BE2C (cell line): ENCODE results near the gene TLK2.
"Not testable (repeated sequence)": the region's sequence is repeated elsewhere in the genome, so short reads cannot be mapped to it uniquely, and the experiment has no call there.

Experiments
- DNase-seq: peaks from one replicate; pipeline ENCODE4 v3.0.0-alpha.2; 2020
- H3K27me3 ChIP-seq: fragments of 250-450 bp; sonication (Bioruptor Pico); 2 replicates; pipeline ENCODE4 v1.5.1; 2020; ENCODE audit warnings: mild to moderate bottlenecking
- H3K36me3 ChIP-seq: fragments of 250-450 bp; sonication (Bioruptor Pico); 2 replicates; pipeline ENCODE4 v1.5.1; 2020; ENCODE audit warnings: mild to moderate bottlenecking
- H3K4me1 ChIP-seq: fragments of 250-450 bp; sonication (Bioruptor Pico); 2 replicates; pipeline ENCODE4 v1.5.1; 2020
- H3K4me3 ChIP-seq: 2 replicates; pipeline ENCODE4 v1.5.1; 2011; ENCODE audit warnings: low read depth, low read length
- H3K9me3 ChIP-seq: fragments of 250-450 bp; sonication (Bioruptor Pico); 2 replicates; pipeline ENCODE4 v1.5.1; 2020
- TF ChIP-seq, protein P1 (sequence below): IDR thresholded peaks from 2 replicates; pipeline ENCODE4 v1.5.1; 2012; ENCODE audit warnings: mild to moderate bottlenecking, low read depth, low read length

TLK2 gene

DNA sequence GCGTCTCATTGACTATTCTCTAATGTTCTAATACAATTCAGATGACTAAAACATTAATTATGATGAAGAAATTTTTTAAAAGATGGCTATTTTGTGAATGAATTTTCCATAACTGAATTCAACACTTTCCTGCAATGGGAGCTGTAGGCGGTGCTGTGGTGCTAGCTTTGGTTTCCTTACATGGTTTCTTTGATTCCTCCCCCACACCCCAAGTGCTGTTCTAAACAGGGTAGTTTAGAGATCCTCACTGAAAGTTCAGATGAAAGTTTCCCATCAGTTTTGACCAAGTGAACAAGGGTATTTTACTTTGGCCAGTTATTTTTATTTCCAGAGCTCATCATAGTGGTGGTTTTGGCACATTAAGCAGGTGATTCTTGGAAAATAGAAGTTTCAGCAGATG, 122.8 kb downstream of the TLK2 start:
- H3K4me1 ChIP-seq, result no peaks in the 10 kb centered on the region
- H3K4me3 ChIP-seq, result no peak overlapping the region
- DNase-seq, result no peak
- H3K27me3 ChIP-seq, result no peaks in the 10 kb centered on the region
- no peaks in the 10 kb centered on the region; the same call in 1 of the 2 replicates for H3K9me3 ChIP-seq
- H3K36me3 ChIP-seq, result peaks cover 55% of the 10 kb centered on the region
- TF ChIP-seq, protein P1, sequence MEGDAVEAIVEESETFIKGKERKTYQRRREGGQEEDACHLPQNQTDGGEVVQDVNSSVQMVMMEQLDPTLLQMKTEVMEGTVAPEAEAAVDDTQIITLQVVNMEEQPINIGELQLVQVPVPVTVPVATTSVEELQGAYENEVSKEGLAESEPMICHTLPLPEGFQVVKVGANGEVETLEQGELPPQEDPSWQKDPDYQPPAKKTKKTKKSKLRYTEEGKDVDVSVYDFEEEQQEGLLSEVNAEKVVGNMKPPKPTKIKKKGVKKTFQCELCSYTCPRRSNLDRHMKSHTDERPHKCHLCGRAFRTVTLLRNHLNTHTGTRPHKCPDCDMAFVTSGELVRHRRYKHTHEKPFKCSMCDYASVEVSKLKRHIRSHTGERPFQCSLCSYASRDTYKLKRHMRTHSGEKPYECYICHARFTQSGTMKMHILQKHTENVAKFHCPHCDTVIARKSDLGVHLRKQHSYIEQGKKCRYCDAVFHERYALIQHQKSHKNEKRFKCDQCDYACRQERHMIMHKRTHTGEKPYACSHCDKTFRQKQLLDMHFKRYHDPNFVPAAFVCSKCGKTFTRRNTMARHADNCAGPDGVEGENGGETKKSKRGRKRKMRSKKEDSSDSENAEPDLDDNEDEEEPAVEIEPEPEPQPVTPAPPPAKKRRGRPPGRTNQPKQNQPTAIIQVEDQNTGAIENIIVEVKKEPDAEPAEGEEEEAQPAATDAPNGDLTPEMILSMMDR, result no peak

DNA sequence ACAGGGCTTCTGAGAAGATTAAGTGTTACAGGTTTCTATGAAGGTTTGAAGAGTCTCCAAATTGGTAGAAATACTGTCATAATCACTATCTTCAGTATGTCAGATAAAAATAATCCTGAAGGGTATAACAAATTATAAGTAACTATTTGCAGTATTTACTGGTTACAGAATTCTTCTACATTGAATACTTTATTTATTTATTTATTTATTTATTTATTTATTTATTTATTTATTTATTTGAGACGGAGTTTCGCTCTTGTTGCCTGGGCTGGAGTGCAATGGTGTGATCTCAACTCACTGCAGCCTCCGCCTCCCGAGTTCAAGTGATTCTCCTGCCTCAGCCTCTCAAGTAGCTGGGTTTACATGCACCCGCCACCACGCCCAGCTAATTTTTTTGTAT, 125.2 kb downstream of the TLK2 start:
- peaks cover 54% of the 10 kb centered on the region for H3K36me3 ChIP-seq
- H3K4me1 ChIP-seq, DNase-seq, H3K9me3 ChIP-seq, H3K4me3 ChIP-seq, H3K27me3 ChIP-seq: not testable (repeated sequence)

DNA sequence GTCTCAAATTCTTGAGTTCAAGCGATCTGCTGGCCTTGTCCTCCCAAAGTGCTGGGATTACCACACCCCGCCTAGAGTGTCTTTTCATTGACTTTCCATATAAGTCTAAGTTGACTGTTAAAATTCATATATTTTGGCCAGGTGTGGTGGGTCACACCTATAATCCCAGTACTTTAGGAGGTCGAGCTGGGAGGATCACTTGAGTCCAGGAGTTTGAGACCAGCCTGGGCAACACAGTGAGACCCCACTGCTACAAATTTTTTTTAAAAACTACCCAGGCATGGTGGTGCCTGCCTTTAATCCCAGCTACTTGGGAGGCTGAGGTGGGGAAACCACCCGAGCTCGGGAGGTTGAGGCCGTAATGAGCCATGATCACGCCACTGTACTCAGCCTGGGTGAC, 127.0 kb downstream of the TLK2 start:
- Histone ChIP-seq H3K9me3 (no peaks in the 10 kb centered on the region), H3K4me1 (no peaks in the 10 kb centered on the region), H3K36me3 (peaks cover 59% of the 10 kb centered on the region), H3K4me3 (no peak overlapping the region), H3K27me3 (no peaks in the 10 kb centered on the region)
- DNase-seq, result no peak
- TF ChIP-seq, protein P1, result no peak

DNA sequence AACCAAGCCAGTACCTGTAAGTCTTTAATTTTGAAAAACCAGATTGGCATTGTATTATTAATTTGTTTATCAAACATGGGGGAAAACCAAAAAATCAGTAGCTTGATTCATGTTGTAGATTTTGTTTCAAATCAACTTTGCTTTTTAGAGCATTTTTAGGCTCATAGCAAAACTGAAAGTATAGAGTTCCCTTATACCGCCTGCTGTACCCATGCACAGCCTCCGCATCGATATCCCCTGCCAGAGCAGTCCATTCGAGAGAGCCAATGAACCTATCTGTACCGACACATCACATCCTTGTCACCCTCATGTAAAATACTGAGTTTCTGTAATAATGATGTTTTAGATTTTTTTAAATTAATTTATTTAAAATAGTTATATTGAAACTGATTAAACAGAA, 132.7 kb downstream of the TLK2 start:
- Histone ChIP-seq H3K27me3 (no peaks in the 10 kb centered on the region), H3K36me3 (peaks cover 50% of the 10 kb centered on the region), H3K9me3 (no peaks in the 10 kb centered on the region), H3K4me3 (no peak overlapping the region), H3K4me1 (no peaks in the 10 kb centered on the region)
- TF ChIP-seq, protein P1, result no peak
- DNase-seq, result no peak

DNA sequence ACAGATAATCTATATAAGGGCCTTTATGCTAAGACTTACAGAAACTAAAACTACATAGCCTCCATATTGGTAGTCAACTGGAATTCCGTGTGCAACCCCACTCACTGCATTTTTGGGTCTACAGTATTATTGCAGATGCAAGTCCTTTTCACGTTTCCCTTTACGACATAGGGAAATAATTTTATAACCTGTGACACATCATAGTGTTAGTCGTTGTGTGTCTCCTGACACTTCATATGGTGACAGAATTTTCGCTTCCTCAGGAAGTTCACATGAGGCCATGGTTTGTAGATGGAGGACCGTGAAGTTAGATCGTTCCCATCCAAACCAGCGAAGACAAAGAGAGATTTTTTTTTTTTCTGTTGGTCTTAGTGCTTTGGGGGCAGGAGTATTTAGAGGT, 133.1 kb downstream of the TLK2 start:
- Histone ChIP-seq H3K36me3 (peaks cover 48% of the 10 kb centered on the region), H3K27me3 (no peaks in the 10 kb centered on the region), H3K9me3 (no peaks in the 10 kb centered on the region), H3K4me1 (no peaks in the 10 kb centered on the region), H3K4me3 (no peak overlapping the region)
- TF ChIP-seq, protein P1, result no peak
- DNase-seq, result no peak

DNA sequence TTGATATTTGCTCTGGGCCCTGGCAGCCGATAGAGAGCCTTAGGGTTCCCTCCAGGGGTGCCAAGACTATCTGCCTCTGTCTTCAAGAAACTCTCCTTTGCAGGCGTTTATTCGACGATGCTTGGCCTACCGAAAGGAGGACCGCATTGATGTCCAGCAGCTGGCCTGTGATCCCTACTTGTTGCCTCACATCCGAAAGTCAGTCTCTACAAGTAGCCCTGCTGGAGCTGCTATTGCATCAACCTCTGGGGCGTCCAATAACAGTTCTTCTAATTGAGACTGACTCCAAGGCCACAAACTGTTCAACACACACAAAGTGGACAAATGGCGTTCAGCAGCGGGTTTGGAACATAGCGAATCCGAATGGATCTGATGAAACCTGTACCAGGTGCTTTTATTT, 133.7 kb downstream of the TLK2 start:
- peaks cover 47% of the 10 kb centered on the region for H3K36me3 ChIP-seq
- not testable (repeated sequence) for H3K4me1 ChIP-seq, H3K27me3 ChIP-seq, H3K4me3 ChIP-seq, H3K9me3 ChIP-seq, DNase-seq

DNA sequence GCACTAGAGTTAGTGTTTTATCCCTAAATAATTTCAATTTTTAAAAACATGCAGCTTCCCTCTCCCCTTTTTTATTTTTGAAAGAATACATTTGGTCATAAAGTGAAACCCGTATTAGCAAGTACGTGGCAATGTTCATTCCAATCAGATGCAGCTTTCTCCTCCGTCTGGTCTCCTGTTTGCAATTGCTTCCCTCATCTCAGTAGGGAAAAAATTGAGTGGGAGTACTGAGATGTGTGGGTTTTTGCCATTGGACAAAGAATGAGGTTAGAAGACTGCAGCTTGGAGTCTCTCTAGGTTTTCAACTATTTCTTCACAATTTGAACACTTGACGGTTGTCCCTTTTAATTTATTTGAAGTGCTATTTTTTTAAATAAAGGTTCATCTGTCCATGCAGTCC, 134.5 kb downstream of the TLK2 start:
- not testable (repeated sequence) for H3K4me1 ChIP-seq, H3K9me3 ChIP-seq, DNase-seq, H3K27me3 ChIP-seq, H3K4me3 ChIP-seq
- peaks cover 42% of the 10 kb centered on the region for H3K36me3 ChIP-seq

DNA sequence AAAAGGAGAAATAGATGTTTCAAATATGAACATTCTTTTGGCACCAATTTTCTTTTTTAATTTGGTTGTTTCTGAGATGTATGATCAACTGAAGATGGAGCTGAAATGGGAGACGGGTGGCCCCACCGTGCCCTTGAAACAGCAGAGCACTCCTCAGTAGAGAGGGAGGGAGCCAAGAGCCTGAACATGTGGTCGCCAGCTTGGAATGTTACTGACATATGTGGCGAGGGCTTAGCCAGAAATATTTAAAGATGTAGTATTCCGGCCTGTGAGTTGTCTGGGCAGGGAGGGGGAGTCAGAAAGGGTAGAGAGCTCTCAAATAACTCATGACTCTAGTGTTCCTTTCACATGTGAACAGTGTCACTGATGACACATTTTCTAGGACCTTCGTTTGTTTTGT, 135.5 kb downstream of the TLK2 start:
- DNase-seq, result no peak
- Histone ChIP-seq H3K27me3 (no peaks in the 10 kb centered on the region), H3K4me3 (no peak overlapping the region), H3K36me3 (peaks cover 32% of the 10 kb centered on the region), H3K4me1 (no peaks in the 10 kb centered on the region), H3K9me3 (no peaks in the 10 kb centered on the region)
- TF ChIP-seq, protein P1, result no peak
